BE2C (cell line): Measurements from ENCODE around the gene HOXC11.
A peak's percentile ranks its signal among the peaks of the same experiment; 100 is the strongest.

Source experiments
- DNase-seq: peaks from one replicate; pipeline ENCODE4 v3.0.0-alpha.2; 2020
- H3K27me3 ChIP-seq: fragments of 250-450 bp; sonication (Bioruptor Pico); 2 replicates; pipeline ENCODE4 v1.5.1; 2020; ENCODE audit warnings: mild to moderate bottlenecking
- H3K36me3 ChIP-seq: fragments of 250-450 bp; sonication (Bioruptor Pico); 2 replicates; pipeline ENCODE4 v1.5.1; 2020; ENCODE audit warnings: mild to moderate bottlenecking
- H3K4me1 ChIP-seq: fragments of 250-450 bp; sonication (Bioruptor Pico); 2 replicates; pipeline ENCODE4 v1.5.1; 2020
- H3K4me3 ChIP-seq: 2 replicates; pipeline ENCODE4 v1.5.1; 2011; ENCODE audit warnings: low read depth, low read length
- H3K9me3 ChIP-seq: fragments of 250-450 bp; sonication (Bioruptor Pico); 2 replicates; pipeline ENCODE4 v1.5.1; 2020
- CTCF ChIP-seq: IDR thresholded peaks from 2 replicates; pipeline ENCODE4 v1.5.1; 2012; ENCODE audit warnings: mild to moderate bottlenecking, low read depth, low read length

The HOXC11 gene

DNA sequence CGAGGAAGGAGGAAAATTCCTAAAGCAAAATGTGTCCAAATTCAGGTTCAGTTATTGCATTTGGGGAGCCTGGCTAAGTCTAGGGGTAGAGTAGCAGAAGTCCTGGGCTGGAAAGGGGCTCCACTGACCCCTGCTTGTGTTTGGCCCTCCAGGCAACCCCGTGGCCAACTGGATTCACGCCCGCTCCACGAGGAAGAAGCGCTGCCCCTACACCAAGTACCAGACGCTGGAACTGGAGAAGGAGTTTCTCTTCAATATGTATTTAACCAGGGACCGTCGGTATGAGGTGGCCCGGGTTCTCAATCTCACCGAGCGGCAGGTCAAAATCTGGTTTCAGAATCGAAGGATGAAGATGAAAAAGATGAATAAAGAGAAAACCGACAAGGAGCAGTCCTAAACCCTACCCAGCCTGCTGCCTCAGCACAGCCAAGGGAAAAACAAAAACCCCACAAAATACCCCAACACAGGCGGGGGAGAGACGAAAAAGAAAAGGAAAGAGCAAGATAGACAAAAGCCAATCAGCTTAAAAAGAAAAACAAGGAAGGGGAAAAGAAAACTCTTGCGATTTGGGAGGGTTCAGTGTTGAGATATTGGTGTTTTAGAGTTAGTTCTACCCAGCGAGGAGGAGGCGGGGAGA lies 29.5 kb downstream of the HOXC11 start:
- no peaks in the 10 kb centered on the region for H3K27me3 ChIP-seq
- DNase-seq = no peak
- no peaks in the 10 kb centered on the region for H3K9me3 ChIP-seq
- H3K36me3 ChIP-seq = no peaks in the 10 kb centered on the region
- TF ChIP-seq CTCF = no peak
- no peak overlapping the region for H3K4me3 ChIP-seq
- peaks cover 17% of the 10 kb centered on the region for H3K4me1 ChIP-seq

DNA sequence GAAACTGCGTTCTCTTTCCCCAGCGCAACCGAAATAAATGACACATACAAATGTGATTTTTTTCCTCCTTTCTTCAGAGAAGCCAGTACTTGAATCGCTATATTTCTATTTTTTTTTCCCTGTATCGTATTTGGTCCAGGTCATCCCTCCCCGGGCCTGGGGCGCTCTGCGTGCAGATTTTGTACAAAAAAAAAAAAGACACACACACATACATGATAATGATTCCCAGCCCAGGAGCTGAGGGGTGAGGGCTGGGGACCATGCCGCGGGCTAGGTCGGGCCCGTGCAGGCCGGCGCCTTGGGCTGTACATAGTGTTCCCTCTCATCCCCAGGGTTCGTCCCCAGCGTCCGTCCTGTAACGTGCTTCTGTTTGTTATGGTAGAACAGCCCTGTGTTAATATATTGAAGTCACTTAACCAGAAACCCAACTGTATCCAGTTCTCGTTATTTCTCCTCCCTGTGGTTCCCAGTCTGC lies 30.0 kb downstream of the HOXC11 start:
- H3K36me3 ChIP-seq = no peaks in the 10 kb centered on the region
- no peak for DNase-seq
- H3K27me3 ChIP-seq = no peaks in the 10 kb centered on the region
- H3K4me3 ChIP-seq = no peak overlapping the region
- H3K9me3 ChIP-seq = no peaks in the 10 kb centered on the region
- no peak for TF ChIP-seq CTCF
- H3K4me1 ChIP-seq = peaks cover 20% of the 10 kb centered on the region

GRCh38 chr12:54003625-54004024 lies 30.7 kb downstream of the HOXC11 start:
- Histone ChIP-seq H3K4me1 (peaks cover 20% of the 10 kb centered on the region), H3K36me3 (no peaks in the 10 kb centered on the region), H3K27me3 (no peaks in the 10 kb centered on the region), H3K4me3 (no peak overlapping the region), H3K9me3 (no peaks in the 10 kb centered on the region)
- peak; percentile 58 for DNase-seq
- no peak for TF ChIP-seq CTCF

GRCh38 chr12:54004063-54004840 lies 31.3 kb downstream of the HOXC11 start:
- no peaks in the 10 kb centered on the region for H3K27me3 ChIP-seq
- H3K9me3 ChIP-seq = no peaks in the 10 kb centered on the region
- no peak for DNase-seq

DNA sequence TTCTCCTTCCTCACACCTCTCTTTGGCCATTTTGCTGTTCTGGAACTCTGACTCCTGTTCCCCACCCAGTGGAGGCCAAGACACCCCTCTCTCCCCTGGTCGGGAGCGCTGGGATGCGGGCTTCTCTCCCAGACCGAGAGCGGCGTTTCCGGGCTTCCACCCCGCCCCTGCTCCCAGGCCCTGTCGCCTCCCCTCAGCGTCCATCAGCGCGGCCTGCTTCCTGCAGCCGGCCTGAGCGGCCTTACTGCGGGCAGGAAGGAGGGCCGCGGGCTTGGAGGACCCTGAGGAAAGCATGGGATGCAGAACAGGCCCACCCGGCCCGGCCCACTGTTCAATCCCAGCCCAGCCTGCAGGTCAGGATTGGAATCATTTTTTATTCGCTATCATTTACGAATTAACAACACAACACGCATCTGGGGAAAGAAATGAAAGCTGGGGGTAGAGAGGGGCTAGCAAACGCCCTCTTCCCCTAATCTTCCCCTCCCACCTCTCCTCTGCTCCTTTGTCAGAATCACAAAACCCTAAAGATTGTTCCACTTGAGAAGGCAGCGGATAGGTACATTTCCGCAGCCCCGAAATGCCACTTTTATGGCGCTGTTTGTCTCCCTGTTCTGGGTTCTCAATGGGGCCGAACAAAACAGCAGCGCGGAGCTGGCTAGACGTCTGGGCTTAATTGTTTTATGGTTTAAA lies 32.1 kb downstream of the HOXC11 start:
- H3K27me3 ChIP-seq = no peaks in the 10 kb centered on the region
- no peak overlapping the region for H3K4me3 ChIP-seq
- TF ChIP-seq CTCF = no peak

More at GRCh38 chr12:54004063-54004840, 31.3 kb downstream of the HOXC11 start:
- Histone ChIP-seq H3K36me3 (no peaks in the 10 kb centered on the region), H3K4me1 (peaks cover 20% of the 10 kb centered on the region), H3K4me3 (no peak overlapping the region)
- TF ChIP-seq CTCF = 0 out of 2 replicates have a peak, but pooled peaks have one; percentile 8

More for the DNA sequence above, 32.1 kb downstream of the HOXC11 start:
- no peak for DNase-seq
- Histone ChIP-seq H3K9me3 (no peaks in the 10 kb centered on the region), H3K4me1 (peaks cover 20% of the 10 kb centered on the region), H3K36me3 (no peaks in the 10 kb centered on the region)
